Ovary (tissue), 9 donors: ENCODE measurements around the gene HDAC9. TPM values are rescaled to one million over a fixed set of nuclear protein-coding genes. Genes with fewer than 3 reads are reported as not detected.

Experiments
- DNase-seq, 5 donors: peaks; one replicate each; pipeline ENCODE4 v3.0.0-alpha.2; 2019 to 2020
- H3K27ac ChIP-seq, 2 donors: fragments of 200-600 bp; one replicate each; pipeline versions ENCODE4 v1.5.1 to v1.8.0; 2019 to 2022
- H3K27me3 ChIP-seq: fragments of 200-600 bp; one replicate; pipeline ENCODE4 v1.8.0; 2022
- H3K36me3 ChIP-seq: fragments of 200-600 bp; sonication (generic); one replicate; pipeline ENCODE4 v1.5.1; 2019
- H3K4me1 ChIP-seq: one replicate; pipeline ENCODE4 v1.8.1; 2013; ENCODE audit warnings: mild to moderate bottlenecking, moderate library complexity; ENCODE audit not compliant: insufficient read depth
- H3K4me3 ChIP-seq: fragments of 200-600 bp; sonication (generic); one replicate; pipeline ENCODE4 v1.5.1; 2017
- H3K9me3 ChIP-seq, 2 donors: fragments of 200-600 bp in 1 of 2; sonication (generic) in 1 of 2; one replicate each; pipeline versions ENCODE4 v1.5.1 to v1.8.1; 2013 to 2019; ENCODE audit warnings: mild to moderate bottlenecking in 1 of 2, moderate library complexity in 1 of 2
- EP300 ChIP-seq: sonication (generic); formaldehyde crosslinking; IDR thresholded peaks from one replicate; pipeline ENCODE4 v1.6.1; 2017; ENCODE audit warnings: antibody characterized with exemption
- POLR2A ChIP-seq: fragments of 450-650 bp; IDR thresholded peaks from one replicate; pipeline ENCODE4 v1.6.1; 2017; ENCODE audit warnings: antibody characterized with exemption, mild to moderate bottlenecking, moderate library complexity
- WGBS, 3 donors: extraction: QIAGEN DNeasy Blood & Tissue Kit in 1 of 3; methylation state at CpG; one replicate each; pipeline versions ENCODE4 v1.1.5 to v1.1.7; 2013 to 2017; 5-methylcytosine and 5-hydroxymethylcytosine counted together
- intact Hi-C, 4 donors: fragments of 100-400 bp; cut with DNase I; formaldehyde crosslinking; loops; one replicate each; pipeline versions ENCODE4 v1.11.0 to v1.15.1; 2022 to 2023
- polyA plus RNA-seq, 2 donors: library from polyadenylated mRNA; stranded (reverse); fragments of 200-250 nt in 1 of 2; fragments of 350-450 nt in 1 of 2; fragmentation: Illumina TruSeq in 1 of 2; extraction: RNeasy Lipid Tissue Mini Kit (QIAGEN cat#74804) in 1 of 2; gene quantifications; one replicate each; pipeline ENCODE4 v1.2.3, GENCODE V29; 2013 to 2014
- total RNA-seq, 7 donors: library from RNA; depleted of rRNA in 2 of 7; stranded (reverse); fragments of >200 nt in 2 of 7; fragmentation: NEBNext Ultra II Directional in 3 of 7; extraction: Animal tissue kit (Norgen Biotek cat#: 25700) in 3 of 7; gene quantifications; one replicate each; pipeline versions ENCODE4 v1.1.0 to v1.2.4, GENCODE V29; 2016 to 2023
- TF ChIP-seq, protein P1 (sequence below), 3 donors: fragments of 450-650 bp in 2 of 3; fragments of 200-600 bp in 1 of 3; IDR thresholded peaks; one replicate each; pipeline versions ENCODE4 v1.5.1 to v1.8.0; 2016 to 2022; ENCODE audit warnings: antibody characterized with exemption in 3 of 3, mild to moderate bottlenecking in 1 of 3
- donor health status: DM: no; HTN: no; CAD: no; lungs with moderate emphysema.
- donor health status: DM: no; HTN: no; CAD: no.
- donor health status: Bipolar disorder and iron deficiency.
- donor health status: DM: yes; HTN: yes; CAD: no.
- donor health status: DM: no; HTN: no; CAD: no.
- donor health status: DM: yes; HTN: yes; CAD: no.

The HDAC9 gene
- total and polyA plus RNA-seq, 9 donors, result 1.7 to 22.3 (median 6.0) TPM

DNA sequence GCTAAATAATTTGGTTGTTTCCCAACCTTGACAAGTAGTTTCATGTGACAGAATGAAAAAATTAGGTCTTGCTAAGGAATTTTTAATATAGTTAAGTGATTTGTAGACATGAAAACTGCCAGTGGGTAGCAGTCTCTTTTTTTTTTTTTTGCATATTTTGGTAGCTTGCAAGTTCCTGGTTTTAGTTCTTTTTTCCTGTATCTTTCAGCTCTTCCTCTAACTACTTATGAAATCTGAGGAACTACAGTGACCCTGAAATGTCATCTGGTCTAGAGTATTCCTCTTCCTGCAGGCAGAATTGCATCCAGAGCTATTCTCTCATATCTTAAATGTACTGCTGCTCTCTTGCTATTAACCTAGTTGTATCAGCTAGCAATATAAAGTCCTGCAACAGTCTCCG, 160.4 kb downstream of the HDAC9 start:
- intact Hi-C loops, result no loop called here
- Histone ChIP-seq H3K27ac (no peak overlapping the region), H3K36me3 (no peaks in the 10 kb centered on the region), H3K4me1 (no peaks in the 10 kb centered on the region), H3K27me3 (no peaks in the 10 kb centered on the region), H3K9me3 (no peaks in the 10 kb centered on the region), H3K4me3 (no peak overlapping the region)
- DNase-seq, result no peak
- WGBS, 3 donors, result 63 to 71% (median 66%) methylated on average over 1 of the region's 1 CpG
- TF ChIP-seq POLR2A, result no peak
- TF ChIP-seq EP300, result no peak

DNA sequence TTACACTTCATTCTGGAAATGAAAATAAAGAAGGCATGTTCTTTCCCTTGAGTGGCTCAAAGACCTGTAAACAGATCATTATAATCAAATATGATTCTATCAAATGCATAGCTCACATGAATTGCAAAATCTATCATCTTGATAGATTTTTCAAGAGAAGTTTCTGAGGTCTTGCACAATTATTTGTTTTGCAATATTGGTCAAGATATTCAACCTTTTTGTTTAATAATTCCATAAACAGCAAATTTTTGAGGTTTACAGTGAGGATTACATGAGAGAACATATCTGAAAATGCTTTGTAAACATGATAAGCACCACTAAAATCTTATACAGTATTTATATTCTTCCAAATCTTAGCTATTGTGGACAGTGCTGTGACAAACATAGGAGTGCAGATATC, 160.8 kb downstream of the HDAC9 start:
- Histone ChIP-seq H3K4me1 (no peaks in the 10 kb centered on the region), H3K9me3 (no peaks in the 10 kb centered on the region), H3K4me3 (no peak overlapping the region), H3K36me3 (no peaks in the 10 kb centered on the region), H3K27me3 (no peaks in the 10 kb centered on the region), H3K27ac (no peak overlapping the region)
- TF ChIP-seq EP300 (no peak), POLR2A (no peak)
- TF ChIP-seq, protein P1, sequence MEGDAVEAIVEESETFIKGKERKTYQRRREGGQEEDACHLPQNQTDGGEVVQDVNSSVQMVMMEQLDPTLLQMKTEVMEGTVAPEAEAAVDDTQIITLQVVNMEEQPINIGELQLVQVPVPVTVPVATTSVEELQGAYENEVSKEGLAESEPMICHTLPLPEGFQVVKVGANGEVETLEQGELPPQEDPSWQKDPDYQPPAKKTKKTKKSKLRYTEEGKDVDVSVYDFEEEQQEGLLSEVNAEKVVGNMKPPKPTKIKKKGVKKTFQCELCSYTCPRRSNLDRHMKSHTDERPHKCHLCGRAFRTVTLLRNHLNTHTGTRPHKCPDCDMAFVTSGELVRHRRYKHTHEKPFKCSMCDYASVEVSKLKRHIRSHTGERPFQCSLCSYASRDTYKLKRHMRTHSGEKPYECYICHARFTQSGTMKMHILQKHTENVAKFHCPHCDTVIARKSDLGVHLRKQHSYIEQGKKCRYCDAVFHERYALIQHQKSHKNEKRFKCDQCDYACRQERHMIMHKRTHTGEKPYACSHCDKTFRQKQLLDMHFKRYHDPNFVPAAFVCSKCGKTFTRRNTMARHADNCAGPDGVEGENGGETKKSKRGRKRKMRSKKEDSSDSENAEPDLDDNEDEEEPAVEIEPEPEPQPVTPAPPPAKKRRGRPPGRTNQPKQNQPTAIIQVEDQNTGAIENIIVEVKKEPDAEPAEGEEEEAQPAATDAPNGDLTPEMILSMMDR (IDR thresholded peaks at IDR 0.05), result no peak
- DNase-seq, result no peak
- intact Hi-C loops, result no loop called here

DNA sequence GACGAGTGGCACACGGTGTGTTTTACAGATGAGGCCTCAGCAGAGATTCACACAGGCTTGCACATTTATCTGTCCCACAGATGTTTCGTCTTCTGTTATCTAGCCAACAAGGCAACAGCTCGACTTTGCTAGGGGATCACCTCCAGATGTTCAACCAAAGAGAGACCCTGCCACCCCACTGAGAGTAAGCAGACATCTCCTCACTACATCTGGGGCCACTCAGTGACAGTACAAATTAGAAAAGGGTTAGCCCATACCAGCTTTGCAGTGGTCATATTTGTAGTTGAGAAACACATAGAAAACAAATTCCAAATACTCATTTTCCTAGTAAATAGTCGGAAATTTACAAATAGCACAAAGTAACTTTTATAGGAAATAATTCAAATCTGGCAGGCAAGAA, 164.2 kb downstream of the HDAC9 start:
- no peak overlapping the region for H3K27ac ChIP-seq
- H3K27me3 ChIP-seq, result no peaks in the 10 kb centered on the region
- no peaks in the 10 kb centered on the region for H3K9me3 ChIP-seq
- TF ChIP-seq, protein P1 (IDR thresholded peaks at IDR 0.05), result no peak
- TF ChIP-seq EP300, result no peak
- TF ChIP-seq POLR2A, result no peak
- DNase-seq, result no peak
- H3K4me1 ChIP-seq, result no peaks in the 10 kb centered on the region
- no peaks in the 10 kb centered on the region for H3K36me3 ChIP-seq
- intact Hi-C loops, result loop anchor here in 1 of 4 donors (10.0 kb wide), 1 partner anchor 305 kb away; no protein-coding TSS in a partner anchor
- 45 to 58% (median 46%) methylated on average over 5 of the region's 5 CpGs for WGBS, 3 donors
- no peak overlapping the region for H3K4me3 ChIP-seq

DNA sequence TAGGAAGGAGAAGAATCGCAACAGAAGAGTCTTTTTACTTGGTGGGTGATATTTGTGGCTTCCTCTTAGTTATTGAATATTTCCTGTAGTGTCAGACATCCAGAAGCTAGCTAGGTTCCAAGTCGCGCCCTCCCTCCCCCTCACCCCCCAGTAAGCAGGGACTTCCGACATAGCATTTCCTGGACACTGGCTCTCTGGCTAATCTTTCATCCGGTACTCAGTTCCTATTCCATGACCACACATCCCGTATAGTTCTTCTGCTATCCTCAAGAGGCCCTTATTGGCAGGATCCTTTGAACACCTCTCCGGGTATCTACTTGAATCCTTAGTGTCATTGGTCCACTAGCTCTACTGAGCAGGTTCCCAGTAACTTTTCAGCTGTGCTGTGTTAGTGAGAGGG, 167.8 kb downstream of the HDAC9 start:
- WGBS, 3 donors, result 84 to 89% (median 86%) methylated on average over 7 of the region's 7 CpGs
- no peaks in the 10 kb centered on the region for H3K36me3 ChIP-seq
- H3K9me3 ChIP-seq, result no peaks in the 10 kb centered on the region
- no peak for TF ChIP-seq EP300
- TF ChIP-seq, protein P1 (IDR thresholded peaks at IDR 0.05), result no peak
- TF ChIP-seq POLR2A, result no peak
- intact Hi-C loops, result loop anchor here in 1 of 4 donors (10.0 kb wide), 1 partner anchor 309 kb away; no protein-coding TSS in a partner anchor
- no peaks in the 10 kb centered on the region for H3K4me1 ChIP-seq
- no peak for DNase-seq
- H3K4me3 ChIP-seq, result no peak overlapping the region
- H3K27me3 ChIP-seq, result no peaks in the 10 kb centered on the region
- no peak overlapping the region for H3K27ac ChIP-seq

DNA sequence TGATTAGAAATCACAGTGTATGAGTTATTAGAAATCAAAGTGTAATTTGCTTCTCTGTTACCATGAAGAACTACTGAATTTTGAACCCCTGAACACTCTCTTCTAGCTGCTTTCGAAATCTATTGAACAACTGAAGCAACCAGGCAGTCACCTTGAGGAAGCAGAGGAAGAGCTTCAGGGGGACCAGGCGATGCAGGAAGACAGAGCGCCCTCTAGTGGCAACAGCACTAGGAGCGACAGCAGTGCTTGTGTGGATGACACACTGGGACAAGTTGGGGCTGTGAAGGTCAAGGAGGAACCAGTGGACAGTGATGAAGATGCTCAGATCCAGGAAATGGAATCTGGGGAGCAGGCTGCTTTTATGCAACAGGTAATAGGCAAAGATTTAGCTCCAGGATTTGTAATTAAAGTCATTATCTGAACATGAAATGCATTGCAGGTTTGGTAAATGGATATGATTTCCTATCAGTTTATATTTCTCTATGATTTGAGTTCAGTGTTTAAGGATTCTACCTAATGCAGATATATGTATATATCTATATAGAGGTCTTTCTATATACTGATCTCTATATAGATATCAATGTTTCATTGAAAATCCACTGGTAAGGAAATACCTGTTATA, 170.7 kb downstream of the HDAC9 start:
- no peak overlapping the region for H3K27ac ChIP-seq
- no peaks in the 10 kb centered on the region for H3K27me3 ChIP-seq
- 31 to 38% (median 35%) methylated on average over 4 of the region's 4 CpGs for WGBS, 3 donors
- intact Hi-C loops, result loop anchor here in 1 of 4 donors (10.0 kb wide), 1 partner anchor 311 kb away; no protein-coding TSS in a partner anchor
- H3K4me1 ChIP-seq, result no peaks in the 10 kb centered on the region
- no peak overlapping the region for H3K4me3 ChIP-seq
- TF ChIP-seq EP300, result no peak
- TF ChIP-seq, protein P1 (IDR thresholded peaks at IDR 0.05), result peak in 2 of 3 donors; percentile 31 to 32
- no peak for TF ChIP-seq POLR2A
- DNase-seq, result peak; percentile 43 to 75 (median 54)
- H3K36me3 ChIP-seq, result no peaks in the 10 kb centered on the region
- H3K9me3 ChIP-seq, result no peaks in the 10 kb centered on the region
